HG02623 (cell line): ENCODE results near the gene TUFM.
"Not testable (repeated sequence)": the region's sequence is repeated elsewhere in the genome, so short reads cannot be mapped to it uniquely, and the experiment has no call there.

Experiments used
- ATAC-seq: cut with Tn5 transposase; IDR thresholded peaks from one replicate; pipeline ENCODE4 v1.9.1; 2021; ENCODE audit warnings: moderate library complexity; ENCODE audit not compliant: unreplicated experiment

The TUFM gene

GRCh38 chr16:28875134-28876018 lies 29.2 kb upstream of the TUFM start:
- no peak for ATAC-seq

GRCh38 chr16:28874406-28874805 lies 28.3 kb upstream of the TUFM start:
- ATAC-seq, result no peak

GRCh38 chr16:28873543-28874201 lies 27.5 kb upstream of the TUFM start:
- no peak for ATAC-seq

- ATAC-seq, result no peak
Measured at GRCh38 chr16:28872952-28873351, 26.8 kb upstream of the TUFM start.

DNA sequence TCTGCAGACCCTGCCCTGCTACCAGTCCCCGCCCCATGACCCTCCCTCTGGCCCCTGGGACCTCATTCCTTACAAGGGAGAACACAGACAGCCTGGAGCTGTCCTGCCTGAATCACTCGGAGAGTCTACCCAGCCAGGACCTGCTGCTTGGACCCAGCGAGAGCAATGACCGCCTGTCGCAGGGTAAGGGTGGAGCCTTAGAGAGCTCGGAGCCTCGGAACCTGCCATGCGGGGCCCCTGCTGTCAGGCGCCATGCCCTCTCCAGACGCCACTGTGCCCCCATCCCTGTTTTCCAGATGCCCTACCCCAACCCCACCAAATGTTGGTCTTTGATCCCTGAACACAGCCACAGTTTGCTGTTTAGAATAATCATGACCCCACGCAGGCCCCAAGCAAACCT lies 23.1 kb upstream of the TUFM start:
- no peak for ATAC-seq

GRCh38 chr16:28867646-28868045 lies 21.5 kb upstream of the TUFM start:
- ATAC-seq, result not testable (repeated sequence)

GRCh38 chr16:28867241-28867640 lies 21.1 kb upstream of the TUFM start:
- no peak for ATAC-seq

- ATAC-seq, result no peak
Measured at GRCh38 chr16:28866454-28866804, 20.3 kb upstream of the TUFM start.

DNA sequence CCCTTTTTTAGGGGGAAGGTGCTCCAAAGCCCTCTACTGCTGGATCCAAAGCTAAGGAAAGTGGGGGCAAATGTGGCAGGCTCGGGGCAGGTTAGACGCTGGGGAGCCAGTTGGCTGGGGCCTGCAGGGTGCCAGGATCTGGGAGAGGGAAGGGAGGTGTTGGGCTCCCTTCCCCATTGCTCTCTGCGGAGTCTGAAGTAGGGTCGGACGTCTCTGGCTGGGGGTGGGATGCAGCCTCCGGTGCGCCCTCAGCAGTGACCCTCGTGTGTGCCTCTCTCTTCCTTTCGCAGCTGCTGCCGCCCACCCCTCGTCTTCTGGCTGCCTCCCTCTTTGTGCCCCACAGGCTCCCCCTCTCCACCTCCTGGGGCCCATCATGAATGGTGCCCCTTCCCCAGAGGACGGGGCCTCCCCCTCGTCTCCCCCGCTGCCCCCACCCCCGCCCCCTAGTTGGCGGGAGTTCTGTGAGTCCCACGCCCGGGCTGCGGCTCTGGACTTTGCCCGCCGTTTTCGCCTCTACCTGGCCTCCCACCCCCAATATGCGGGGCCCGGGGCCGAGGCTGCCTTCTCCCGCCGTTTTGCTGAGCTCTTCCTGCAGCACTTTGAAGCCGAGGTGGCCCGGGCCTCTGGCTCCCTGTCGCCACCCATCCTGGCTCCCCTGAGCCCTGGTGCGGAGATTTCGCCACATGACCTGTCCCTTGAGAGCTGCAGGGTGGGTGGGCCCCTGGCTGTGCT lies 19.7 kb upstream of the TUFM start:
- no peak for ATAC-seq

DNA sequence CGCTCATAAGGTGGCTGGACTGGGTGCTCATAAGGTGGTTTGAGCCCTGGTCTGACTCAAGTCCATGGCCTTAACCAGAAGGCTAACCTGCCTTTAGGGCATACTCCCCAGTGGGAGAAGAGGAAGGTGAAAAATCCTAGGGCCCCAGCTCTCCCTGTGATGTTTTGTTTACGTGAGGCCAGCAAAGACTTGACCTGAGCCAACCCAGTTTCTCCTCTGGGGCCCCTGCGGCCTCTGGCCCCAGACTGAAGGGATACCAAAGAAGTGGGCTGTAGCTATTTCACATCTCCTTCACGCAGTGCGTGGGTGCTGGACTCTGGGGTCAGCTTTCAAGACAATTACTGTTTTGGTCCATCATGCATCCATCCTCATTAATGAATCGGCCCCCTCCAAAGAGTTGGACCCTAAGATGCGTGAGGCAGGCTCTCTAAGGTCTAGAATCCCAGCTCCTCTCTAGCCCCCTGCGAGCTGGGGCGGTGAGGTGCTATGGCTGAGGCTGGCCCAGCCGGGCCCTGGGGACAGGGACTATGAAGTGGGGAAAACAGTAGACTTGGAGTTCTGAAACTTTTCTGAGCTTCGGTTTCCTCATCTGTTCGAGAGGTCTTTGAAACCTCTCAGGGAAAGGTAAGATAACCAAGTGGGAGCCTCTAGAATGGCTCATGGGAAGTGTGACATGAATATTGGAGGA lies 19.0 kb upstream of the TUFM start:
- ATAC-seq, result no peak

DNA sequence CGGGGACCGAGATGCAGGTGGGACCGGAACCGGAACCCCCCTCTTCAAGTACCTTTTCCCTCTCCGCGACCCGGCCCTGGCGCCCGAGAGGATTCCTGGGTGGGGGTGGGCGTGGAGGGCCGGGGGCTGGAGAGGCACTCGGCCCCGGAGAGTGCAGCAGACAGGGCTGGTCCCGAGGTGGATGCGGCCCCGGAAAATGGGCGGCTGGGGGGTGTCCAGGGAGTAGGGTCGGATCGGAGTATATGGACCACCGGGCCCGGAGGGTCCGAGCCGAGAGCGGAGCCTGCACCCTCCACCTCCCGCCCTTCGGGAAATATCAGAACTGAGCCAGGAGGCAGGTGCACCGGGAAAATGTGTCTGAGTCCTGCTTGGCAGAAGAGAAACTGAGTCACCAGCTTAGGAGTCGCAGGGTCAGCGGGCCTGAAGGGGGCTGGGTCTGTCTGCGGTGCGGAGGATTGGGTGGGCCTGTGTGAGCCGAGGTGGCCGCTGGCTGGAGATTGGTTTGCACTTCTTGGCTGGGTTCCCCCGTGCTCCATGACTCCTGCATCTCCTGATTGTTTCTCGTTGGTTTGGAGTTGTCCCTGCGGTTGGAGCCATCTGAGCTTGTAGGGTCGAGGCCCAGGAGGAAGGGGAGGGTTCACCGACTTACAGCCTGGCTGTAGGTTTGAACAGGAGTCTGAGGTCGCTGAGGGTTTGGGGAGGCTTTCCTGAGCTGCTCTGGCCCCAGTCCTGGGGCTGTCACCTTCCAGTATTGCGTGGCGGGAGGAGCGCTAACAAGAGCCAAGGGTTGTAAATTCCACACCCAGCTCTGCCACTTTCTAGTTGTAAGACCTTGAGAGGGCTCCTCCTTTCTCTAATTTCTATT lies 18.0 kb upstream of the TUFM start:
- ATAC-seq, result no peak

DNA sequence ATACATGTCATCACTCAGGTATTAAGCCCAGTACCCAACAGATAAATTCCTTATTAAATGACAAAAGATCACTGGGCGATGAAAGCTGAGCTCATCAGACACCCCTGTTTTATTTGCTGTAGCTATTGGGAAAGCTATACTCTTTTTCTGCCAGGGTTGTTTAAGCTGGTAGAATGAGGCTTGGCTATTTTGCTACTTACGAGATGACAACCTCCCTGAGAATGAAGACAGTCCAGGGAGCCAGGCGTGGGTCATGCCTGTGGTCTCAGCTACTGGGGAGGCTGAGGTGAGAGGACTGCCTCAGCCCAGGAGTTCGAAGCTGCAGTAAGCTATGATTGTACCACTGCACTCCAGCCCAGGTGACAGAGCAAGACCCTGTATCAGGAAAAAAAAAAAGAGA lies 13.2 kb upstream of the TUFM start:
- ATAC-seq, result no peak

DNA sequence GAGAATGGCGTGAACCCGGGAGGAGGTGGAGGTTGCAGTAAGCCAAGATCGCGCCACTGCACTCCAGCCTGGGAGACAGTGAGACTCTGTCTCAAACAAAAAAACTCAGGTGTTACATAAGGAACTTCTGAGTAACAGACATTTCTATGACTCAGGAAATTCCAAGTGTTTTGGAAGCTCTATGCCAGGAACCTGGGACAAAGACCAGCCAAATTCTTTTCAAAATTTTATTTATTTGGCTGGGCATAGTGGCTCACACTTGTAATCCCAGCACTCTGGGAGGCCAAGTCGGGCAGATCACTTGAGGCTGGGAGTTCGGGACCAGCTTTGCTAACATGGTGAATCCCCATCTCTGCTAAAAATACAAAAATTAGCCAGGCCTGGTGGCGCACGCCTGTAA lies 12.3 kb upstream of the TUFM start:
- no peak for ATAC-seq

GRCh38 chr16:28846933-28847273 lies 755 bp upstream of the TUFM start:
- no peak for ATAC-seq

- ATAC-seq, result no peak
Measured at GRCh38 chr16:28845761-28846079, 428 bp downstream of the TUFM start.

DNA sequence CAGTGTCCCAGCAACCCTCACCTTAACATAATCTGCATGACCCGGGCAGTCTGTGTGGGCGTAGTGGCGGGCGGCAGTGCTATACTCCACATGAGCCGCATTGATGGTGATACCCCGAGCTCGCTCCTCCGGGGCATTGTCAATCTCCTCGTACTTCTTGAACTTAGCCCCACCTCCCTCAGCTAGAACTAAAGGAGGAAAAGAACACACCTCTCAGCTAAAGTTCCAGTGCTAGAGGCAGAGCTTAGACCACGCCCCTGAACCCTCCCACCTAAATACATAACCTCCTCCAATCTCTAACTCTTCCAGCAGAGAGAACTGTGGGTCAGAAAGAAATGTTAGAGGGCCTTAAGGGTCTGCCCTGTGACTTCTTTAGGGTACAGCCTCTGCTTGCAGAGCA lies 855 bp downstream of the TUFM start:
- ATAC-seq, result no peak

DNA sequence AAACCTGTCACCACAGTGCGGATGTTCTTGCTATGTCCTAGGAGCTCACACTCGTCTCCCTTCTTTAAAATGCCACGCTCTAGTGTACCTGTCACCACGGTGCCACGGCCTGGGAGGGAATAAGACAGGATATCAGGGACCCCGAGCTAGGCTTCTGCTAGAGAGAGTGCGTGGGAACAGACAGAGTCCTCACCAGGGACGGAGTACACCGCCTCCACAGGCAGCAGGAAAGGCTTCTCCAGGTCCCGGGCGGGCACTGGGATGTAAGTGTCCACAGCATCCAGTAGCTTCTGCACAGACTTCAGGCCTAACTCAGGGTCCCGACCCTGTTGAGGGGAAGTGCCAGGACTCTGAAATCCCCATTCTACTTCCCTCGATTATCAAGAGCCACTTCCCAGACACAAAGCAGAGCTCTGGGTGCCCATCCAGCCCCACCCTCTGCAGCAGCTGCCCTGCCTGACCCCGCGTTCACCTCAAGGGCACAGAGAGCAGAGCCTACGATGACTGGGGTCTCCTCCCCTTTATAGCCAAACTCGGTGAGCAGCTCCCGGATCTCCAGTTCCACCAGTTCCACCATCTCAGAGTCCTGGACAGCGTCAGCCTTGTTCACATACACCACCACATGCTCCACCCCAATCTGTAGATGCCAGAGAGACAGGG lies 1.8 kb downstream of the TUFM start:
- ATAC-seq, result no peak

GRCh38 chr16:28843766-28844165 lies 2.4 kb downstream of the TUFM start:
- no peak for ATAC-seq

DNA sequence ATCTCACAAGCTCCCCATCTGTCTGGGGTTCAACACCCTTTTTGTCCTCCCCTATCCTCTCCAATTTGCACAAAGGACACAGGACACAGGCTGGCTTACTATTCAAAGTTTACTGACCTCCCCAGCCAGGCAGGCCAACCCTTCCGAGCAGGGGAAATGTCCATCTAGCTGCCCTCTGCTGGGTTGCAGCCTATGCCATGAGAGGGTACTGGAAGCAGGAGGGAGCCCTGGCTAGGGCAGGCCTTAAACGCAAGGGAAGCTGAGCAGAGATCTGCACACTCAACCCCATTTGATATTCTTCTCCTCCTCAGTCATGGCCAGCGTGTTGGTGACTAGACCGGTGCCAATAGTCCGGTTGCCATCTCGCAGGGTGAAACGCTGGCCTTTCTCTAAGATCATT lies 3.5 kb downstream of the TUFM start:
- ATAC-seq, result no peak

DNA sequence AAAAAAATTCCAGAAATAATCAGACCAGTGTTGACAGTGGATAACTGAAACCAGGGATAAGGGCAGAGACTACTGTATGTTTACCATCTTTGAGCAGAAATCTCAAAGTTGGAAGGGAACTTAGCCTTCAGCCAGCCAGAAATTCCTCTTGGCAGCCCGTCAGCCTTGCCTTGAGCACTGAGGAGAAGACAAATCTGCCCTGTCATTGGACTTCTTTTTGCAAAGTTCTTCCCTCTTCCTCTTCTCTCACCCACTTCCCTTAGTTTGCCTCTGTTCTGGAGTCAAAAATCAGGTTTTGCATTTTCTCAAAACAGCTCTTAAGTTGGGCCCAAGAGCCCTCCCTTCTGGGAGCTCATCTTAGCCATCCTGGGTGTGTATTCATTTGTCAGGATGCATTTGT lies 6.2 kb downstream of the TUFM start:
- ATAC-seq, result no peak
